ENCODE data around the gene FPR3.
"Not testable (repeated sequence)": the region's sequence is repeated elsewhere in the genome, so short reads cannot be mapped to it uniquely, and the experiment has no call there.

Gene FPR3, protein sequence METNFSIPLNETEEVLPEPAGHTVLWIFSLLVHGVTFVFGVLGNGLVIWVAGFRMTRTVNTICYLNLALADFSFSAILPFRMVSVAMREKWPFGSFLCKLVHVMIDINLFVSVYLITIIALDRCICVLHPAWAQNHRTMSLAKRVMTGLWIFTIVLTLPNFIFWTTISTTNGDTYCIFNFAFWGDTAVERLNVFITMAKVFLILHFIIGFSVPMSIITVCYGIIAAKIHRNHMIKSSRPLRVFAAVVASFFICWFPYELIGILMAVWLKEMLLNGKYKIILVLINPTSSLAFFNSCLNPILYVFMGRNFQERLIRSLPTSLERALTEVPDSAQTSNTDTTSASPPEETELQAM

DNA sequence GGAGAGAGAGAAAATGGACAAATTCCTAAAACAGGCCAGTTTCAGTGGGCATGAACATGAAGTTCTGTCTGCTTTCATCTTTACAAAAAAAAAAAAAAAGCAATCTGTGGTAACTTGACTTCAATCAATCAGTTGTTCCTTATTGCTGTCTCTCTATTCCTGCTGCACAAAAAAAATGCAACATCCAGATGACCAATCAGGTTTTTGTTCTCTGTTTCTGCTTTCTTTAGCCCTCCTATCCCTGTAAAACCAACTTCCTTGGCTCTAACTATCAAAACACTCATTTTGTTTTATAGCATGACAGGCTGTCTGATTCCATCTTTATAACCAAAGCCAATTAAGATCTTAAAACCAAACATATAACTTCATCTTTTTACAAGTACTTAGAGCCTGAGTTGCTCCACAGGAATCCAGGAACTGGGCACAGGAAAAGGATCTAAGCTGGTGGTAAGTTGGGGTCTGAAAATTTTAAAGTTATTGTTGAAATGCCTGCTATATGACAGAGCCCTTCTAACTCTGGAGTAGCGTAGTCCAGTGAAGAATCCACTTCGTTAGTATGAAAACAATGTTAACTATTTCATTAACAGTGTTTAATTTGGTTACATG lies at the start of gene FPR3:
TSS of gene FPR3 (plus strand) at position 273 of the 606 bp plus-strand sequence. CDS start 28,592 bp downstream, outside the sequence.
- no peak for DNase-seq

DNA sequence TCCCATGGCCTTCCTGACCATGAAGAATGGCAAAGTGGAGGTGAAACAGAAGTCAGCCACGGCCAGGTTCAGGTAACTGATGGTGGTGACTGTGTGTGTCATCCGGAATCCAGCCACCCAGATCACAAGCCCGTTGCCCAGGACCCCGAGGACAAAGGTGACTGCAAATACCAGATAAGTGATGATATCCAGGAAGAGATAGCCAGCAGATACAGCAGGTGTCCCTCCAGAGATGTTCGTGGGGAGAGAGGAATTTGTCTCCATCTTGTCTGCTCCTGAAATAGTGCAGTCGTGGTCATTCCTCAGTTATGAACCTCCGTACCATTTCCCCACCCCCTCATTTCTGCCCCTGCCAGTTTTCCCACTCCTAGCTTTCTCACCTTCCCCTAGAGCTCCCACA lies 48.2 kb upstream of the FPR3 start:
- DNase-seq, result no peak

DNA sequence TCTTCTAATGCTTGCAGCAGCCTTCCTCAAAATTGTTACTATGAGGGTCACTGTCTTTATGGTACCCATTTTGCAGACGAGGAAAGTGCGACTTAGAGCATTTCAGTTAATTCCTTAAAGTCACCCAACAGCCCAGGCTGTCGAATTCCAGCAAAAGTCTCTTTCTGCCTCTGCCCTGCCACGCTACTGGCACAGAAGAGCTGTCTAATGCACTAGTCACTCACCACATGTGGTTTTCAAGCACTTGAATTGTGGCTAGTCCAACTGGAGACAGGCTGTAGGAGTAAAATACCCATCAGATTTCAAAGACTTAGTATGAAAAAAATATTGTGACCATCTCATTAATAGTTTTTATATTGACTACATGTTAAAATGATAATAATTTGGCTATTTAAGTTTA lies 45.0 kb upstream of the FPR3 start:
- no peak for DNase-seq

DNA sequence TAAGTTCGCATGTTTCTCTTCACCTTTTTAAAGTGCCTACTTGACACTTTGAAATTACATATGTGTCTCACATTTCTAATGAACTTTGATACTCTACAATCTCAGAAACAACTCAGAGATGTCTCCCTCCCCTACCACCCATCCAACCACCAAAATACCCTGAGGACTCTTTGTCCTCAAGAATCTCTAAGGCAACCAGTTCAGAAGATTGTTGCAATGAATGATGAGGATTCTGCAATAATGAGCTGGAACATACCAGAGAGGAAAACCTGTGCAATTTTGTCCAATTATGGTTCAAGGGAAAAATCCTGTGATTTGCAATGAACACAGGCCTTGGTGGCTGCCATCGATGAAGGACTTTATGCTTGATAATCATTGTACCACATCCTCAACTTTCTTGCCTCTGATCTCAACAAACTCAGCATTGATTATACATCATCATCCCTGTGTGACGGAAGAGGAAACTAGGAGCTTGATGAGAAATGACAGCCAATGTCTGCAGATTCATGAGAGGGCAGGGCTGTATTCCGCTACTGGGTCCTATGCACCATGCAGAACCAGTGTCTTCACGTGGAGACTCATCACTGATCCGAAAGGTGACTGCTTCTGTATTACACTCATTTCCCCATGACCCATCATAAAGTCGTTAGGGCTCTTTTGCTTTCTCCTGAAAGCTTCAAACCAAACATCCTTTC lies 44.4 kb upstream of the FPR3 start:
- no peak for DNase-seq

DNA sequence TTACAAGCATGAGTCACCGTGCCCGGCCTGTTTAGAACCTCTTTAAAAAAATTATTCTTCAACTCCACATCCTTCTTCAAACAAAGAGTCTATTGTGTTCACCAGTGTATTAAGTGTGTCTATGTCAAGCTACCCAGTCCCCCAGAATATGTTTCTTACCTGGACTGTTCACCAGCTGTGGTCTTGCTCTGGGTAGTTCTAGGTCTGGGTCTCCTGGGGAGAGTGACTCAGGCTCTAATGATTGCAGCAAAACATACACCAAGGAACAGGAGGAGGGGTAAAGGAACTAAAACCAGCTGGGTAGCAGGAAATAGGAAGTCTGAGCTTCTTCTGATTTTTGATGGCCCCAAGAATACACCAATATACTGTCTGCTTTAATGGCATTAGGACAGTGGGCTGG lies 43.3 kb upstream of the FPR3 start, which contains the start of gene FPR1:
TSS of gene FPR1 (minus strand) at position 224 of the 400 bp plus-strand sequence. CDS start 4,884 bp downstream, outside the sequence.
- DNase-seq, result no peak

DNA sequence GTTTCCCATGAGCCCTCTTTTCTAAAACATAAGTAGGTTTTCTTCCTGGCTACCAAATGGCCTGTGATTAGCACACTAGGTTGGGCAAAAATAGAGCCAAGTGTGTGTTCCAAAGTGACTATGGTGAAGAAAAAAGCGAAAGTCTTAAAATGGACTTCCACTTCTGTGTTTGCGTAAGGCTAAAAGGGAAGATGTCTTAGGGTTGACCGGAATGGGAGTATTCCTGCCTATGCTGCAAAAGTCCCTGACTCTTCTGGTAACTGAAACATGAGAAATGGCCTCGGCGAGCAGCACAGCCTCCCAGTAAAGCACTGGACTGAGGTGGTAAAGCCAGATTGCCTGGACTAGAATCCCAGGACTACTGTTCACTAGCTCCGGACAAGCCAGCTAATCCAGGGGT lies 40.8 kb upstream of the FPR3 start:
- no peak for DNase-seq

DNA sequence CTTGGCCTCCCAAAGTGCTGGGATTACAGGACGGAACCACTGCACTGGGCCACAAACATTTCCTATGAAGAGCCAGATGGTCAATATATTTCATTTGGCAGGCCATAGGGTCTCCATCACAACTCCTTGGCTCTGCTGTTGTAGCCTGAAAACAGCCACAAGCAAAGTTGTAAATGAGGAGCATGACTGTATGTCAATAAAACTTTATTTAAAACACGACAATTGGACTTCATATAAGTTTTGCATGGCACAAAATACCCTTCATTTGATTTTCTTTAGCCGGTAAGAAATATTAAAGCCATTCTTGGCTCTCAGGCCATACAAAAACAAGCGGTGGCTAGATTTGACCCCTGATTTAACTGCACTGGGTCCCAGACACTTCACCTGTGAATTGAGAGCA lies 40.2 kb upstream of the FPR3 start:
- DNase-seq, result no peak

DNA sequence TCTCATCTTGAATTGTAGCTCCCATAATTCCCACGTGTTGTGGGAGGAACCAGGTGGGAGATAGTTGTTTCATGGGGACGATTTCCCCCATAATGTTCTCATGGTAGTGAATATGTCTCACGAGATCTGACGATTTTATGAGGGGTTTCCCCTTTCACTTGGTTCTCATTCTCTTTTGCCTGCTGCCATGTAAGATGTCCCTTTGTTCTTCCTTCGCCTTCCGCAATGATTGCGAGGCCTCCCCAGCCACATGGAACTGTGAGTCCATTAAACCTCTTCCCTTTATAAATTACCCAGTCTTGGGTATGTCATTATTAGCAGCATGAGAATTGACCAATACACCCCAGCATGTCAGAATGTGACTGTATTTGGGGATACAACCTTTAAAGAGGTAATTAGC lies 39.4 kb upstream of the FPR3 start:
- DNase-seq, result no peak

DNA sequence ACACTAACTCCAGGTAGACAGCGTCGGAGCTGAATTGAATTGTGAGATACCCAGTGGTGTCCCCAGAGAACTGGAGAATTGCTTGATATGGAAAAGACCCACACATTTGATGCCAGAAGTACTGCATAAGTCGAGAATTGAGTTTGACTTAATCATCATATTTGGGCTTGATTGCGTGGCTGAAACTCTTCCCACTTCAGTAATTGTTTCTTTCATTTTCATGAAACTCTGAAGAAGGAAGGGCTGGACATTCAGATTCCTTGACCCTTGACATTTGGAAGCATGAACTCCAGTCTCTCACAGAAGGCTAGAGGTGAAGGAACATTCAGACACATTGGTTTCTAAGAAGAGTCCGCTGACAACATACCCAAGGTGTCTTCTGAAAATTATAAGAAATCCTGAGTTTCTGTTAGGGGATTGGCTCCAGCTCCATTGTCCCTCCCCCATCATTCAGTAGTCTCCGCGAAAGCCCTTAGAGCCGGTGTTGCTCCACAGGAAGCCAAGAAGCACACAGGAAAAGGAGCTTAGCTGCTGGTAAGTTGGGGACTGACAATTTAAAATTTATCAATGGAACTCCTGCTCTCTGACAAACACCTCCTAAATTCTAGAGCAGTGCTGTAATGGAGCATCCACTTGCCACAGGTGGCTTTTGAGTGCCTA lies 34.1 kb upstream of the FPR3 start, which contains the start of gene FPR2:
TSS of gene FPR2 (plus strand) at position 484 of the 660 bp plus-strand sequence. CDS start 7,479 bp downstream, outside the sequence.
- DNase-seq, result no peak

DNA sequence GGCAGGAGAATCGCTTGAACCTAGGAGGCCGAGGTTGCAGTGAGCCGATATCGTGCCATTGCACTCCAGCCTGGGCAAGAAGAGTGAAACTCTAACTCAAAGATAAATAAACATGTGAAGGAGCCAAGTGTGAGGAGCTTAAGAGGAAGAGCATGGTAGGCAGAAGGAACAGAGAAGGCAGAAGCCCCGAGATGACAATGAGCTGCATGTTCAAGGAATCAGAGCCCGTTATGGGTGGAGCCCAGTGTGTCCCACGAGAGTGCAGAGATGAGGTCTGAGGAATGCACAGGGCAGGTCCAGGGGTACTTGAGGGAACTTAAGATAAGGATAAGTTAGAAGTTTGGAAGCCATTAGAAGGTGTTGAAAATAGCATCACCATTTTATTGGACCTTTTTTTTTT lies 33.3 kb upstream of the FPR3 start:
- DNase-seq, result no peak

DNA sequence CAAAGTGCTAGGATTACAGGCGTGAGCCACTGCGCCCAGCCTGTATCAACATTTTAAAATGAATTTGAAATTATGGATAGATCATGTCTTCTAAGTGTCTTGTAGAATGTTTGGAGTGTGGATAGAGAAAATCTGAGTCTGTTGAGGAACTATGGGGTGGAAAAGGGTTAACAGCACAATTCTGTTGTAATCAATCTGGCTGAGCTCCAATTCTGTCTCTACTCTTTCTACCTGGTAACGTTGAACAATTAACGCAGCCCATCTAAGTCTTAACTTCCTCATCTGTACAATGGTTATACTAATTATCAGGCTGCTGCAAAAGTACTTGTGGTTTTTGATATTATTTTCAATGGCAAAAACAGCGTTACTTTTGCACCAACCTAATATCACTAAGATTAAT lies 29.9 kb upstream of the FPR3 start:
- DNase-seq, result no peak

DNA sequence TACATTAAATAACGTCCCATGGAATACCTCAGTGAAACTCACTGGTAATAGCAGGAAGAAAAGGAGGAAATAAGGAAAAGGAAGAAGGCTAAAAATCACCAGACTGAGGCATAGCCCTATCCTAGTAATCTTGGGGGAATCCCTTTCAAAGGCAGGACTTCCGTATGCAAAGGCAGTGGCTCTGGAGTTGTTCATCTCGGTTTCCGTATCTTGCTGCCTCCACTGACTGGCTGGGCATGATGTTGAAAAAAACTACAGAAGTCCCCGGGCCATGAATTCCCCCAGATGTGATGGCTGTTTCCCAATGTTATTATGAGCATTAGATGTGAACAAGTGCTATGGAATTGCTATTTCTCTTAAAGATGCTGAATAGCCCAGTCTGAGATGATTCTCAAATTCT lies 28.5 kb upstream of the FPR3 start:
- no peak for DNase-seq

DNA sequence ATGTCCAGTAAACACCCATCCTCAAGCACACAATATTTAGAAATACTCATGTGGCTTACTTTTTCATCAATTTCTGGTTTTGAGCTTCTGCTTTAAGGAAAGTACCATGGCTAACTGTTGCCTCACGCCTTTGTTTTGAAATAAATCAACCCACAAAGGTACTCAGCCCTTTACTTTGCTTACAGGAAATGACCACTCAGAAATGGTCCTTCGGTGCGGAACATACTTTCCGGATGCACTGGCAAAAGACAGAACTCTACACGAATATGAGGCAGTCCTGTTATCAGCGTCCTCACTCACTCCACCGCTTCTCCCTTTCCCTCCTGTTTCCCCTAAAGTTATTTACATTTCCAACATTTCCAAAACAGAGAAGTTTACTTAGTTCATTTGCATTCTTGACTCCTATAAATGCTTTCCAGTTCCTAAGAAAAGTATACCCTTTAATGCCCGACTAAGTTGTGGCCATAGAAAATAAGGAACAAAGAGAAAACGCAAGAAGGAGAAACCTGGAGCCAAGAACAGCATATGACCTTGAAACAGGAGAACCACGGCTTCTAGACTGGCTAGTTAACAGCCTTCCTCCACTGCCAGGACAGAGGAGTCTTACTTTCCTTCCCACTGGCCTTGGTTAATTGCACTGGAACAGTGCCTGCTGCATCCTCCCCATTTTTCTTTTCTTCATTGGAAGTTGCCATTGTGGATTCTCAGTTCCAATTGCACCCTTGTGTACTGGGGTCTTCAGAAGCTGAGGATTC lies 23.4 kb upstream of the FPR3 start:
- no peak for DNase-seq

DNA sequence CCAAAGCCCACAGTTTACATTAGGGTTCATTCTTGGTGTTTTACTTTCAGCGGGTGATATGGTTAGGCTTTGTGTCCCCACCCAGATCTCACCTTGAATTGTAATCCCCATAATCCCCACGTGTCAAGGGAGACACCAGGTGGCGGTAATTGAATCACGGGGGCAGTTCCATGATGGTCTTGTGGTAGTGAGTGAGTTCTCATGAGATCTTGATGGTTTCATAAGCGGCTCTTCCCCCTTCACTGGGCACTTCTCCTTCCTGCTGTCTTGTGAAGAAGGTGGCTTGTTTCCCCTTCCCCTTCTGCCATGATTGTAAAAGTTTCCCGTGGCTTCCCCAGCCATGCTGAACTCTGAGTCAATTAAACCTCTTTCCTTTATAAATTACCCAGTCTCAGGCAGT lies 22.0 kb upstream of the FPR3 start:
- no peak for DNase-seq

DNA sequence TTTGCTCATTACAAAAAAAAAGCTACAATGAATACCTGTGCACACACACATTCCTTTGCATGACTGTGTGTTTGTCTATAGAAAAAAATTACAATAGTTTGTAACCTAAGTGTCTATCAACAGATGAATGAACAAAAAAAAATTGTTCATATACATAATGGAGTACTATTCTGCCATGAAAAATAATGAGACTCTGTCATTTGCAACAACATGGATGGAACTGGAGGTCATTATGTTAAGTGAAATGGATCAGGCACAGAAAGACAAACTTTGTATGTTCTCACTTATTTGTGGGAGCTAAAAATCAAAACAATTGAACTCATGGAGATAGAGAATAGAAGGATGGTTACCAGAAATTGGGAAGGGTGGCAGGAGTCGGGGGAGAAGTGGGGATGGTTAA lies 18.4 kb upstream of the FPR3 start:
- not testable (repeated sequence) for DNase-seq

DNA sequence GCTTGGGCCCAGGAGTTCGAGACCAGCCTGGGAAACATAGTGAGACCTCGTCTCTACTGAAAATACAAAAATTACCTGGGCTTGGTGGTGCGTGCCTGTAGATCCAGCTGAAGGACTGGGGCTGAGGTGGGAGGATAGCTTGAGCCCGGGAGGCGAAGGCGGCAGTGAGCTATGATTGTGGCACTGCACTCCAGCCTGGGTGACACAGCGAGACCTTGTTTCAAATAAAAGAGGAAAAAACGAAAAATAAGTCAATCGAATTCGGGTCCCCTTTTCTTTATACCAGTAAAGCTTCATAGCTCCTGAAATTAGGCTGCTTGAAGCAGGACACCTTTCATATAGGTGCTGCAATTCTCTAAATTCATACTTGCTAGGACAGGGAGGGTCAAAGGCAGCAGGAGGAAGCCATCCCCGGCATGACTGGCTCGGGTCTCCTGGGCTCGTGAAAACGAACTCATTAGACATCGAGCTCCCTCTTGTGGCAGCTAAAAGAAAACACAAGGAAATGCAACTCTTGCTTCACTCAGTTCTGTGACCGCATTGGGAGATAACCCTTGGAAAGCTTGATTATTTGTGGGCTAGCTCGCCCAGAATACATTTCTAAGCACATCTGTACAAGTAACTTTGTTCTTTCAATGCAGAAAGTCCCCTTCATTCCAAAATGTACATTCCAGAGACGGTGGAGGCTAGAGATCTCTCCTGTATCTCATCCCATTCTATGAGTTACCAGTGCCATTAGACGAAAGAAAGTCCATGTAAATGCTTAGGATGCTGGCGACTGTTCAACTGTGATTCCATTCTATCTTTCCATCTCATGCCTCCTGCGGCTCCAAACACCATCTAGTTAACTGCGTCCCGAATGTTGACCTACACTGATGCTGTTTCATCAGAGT lies 17.1 kb upstream of the FPR3 start:
- peak; percentile 76 for DNase-seq

DNA sequence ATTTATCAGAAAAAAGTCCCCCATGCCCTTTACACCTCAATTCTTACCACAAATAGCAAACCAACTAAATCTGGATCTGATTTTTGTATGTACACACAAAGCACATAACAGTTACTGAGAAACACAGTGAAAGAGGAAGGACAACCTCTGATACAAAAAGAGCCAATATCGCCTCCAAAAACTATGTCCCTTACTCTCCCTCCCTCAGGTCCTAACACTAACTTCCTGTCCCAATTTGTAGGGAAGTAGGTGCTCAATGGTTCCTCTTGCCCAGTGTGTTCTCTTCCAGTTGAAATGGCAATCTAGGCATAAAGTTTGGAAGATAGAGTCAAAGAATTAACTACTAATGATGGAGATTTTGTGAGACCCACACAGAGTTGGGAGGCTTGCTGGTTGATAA lies 15.8 kb upstream of the FPR3 start:
- no peak for DNase-seq

DNA sequence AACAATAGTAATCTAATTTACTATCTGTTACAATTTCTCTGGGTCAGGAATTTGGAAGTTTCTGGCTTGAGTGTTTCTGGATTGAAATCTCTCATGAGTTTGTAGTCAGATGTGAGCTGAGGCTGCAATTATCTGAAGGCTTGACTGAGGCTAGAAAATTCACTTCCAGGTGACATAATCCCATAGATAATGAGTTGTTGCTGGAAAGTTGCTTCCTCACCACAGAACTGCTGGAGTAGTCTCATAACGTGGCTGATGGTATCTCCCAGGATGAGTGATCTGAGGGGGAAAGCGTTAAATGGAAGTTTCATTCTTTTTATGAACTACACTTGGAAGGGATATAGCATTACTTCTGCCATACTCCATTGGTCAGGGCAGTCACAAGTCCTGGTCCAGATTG lies 15.3 kb upstream of the FPR3 start:
- DNase-seq, result no peak

DNA sequence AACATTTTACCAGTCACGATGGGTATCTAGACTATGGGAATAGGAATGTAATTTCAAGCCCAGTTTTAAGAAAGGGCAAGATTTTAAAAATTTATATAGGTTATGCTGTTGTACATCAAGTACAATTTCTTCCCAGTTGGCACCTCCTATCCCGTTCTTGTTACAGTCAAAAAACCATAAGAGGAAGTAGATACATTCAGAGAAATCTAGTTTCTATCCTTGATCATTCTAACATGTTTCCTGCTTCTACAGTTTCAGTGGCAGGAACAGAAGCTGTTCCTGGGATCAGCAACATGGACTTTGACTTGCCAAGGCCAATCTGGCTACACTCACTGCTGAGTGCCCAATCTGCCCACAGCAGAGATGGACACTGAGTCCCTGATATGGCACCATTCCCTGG lies 14.7 kb upstream of the FPR3 start:
- no peak for DNase-seq

DNA sequence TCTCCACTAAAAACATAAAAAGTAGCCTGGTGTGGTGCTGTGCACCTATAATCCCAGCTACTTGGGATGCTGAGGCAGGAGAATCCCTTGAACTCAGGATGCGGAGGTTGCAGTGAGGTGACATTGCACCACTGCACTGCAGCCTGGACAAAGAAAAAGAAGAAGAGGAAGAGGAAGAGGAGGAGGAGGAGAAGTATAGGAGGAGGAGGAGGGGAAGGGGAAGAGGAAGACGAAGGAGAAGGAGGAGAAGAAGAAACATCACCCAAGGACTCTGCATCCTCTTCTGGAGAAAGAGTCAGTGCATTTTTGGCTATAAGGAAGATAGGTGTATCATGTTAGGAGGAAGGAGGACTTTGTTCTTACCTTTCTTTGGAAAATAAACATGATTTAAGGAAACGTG lies 13.0 kb upstream of the FPR3 start:
- DNase-seq, result no peak

DNA sequence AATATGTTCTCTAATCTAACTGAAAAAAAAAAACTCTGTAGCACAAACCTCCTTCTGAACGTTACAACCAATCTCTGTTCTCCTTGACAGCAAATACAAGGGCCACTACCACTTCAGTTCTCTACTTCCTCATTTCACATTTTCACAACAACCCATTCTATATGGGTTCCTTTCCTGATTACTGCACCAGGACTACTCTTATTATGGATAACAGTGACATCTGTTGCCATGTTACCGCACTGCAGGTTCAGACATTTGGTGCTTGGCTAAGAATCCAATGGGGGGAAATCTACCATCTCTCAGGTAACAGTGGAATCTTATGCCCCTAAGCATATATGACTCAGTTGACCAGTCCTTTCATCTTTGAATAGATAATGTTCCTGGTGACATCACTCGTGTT lies 11.6 kb upstream of the FPR3 start:
- DNase-seq, result peak; percentile 13

Measured in NCI-H1105 treated with DMSO at 0.1 percent for 48 hours (cell line).